ENCODE results near the gene IDH3A.

DNA sequence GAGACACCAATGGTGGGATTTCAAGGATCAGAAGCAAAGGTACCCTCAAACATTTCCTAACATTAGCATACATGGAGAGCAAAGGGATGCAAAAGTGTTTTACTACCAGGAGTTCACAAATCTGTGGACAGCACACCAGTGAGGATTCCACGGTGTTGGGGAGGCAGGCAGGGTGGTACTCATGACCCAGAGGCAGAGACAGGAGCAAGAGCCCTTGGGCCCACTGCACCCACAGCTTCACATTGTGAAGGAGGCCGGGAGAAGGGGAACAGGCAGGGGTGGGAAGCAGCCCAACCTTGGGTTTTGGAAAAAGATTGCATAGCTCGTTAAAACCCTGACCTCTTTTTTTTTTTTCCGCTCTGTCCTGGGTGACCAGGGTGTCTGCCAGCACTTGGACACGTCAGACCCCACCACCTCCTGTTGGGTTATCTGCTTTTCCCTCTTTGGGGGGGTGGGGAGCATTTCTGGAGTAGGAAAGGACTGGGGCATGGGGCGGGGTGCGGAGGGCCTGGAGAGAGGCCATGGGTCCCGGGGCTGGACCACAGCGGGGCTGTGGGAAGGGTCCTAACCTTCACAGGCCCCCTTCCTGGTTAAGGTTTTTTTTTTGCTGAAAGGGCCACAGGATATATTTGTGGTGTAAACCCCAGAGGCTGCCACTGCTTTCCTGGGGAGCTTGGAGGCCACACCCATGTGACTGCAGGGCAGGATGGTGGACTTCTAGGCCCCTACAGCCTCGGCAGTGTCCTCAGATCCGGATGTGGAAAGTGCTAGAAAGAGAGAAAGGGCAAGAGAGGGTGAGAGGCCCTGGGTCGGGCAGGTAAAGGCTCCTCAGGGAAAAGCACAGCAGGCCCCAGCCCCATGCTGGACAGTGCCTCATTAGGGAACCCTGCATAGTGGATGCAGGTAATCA lies 44.3 kb upstream of the IDH3A start:
- TF ChIP-seq, protein P1, sequence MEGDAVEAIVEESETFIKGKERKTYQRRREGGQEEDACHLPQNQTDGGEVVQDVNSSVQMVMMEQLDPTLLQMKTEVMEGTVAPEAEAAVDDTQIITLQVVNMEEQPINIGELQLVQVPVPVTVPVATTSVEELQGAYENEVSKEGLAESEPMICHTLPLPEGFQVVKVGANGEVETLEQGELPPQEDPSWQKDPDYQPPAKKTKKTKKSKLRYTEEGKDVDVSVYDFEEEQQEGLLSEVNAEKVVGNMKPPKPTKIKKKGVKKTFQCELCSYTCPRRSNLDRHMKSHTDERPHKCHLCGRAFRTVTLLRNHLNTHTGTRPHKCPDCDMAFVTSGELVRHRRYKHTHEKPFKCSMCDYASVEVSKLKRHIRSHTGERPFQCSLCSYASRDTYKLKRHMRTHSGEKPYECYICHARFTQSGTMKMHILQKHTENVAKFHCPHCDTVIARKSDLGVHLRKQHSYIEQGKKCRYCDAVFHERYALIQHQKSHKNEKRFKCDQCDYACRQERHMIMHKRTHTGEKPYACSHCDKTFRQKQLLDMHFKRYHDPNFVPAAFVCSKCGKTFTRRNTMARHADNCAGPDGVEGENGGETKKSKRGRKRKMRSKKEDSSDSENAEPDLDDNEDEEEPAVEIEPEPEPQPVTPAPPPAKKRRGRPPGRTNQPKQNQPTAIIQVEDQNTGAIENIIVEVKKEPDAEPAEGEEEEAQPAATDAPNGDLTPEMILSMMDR (IDR thresholded peaks at IDR 0.05): no peak
- no peak for TF ChIP-seq ZFX (IDR thresholded peaks at IDR 0.05; ENCODE audit: borderline replicate concordance)
